Heart left ventricle (tissue), 13 donors: ENCODE results near the gene CTRB1.

Source experiments
- POLR2A ChIP-seq, 2 donors: fragments of 450-650 bp; IDR thresholded peaks; one replicate each; pipeline ENCODE4 v1.6.1; 2017; ENCODE audit warnings: antibody characterized with exemption in 2 of 2, mild to moderate bottlenecking in 2 of 2, moderate library complexity in 2 of 2
- TF ChIP-seq, protein P1 (sequence below), 12 donors: fragments of 200-600 bp; sonication (generic) in 4 of 12; IDR thresholded peaks; one replicate each; pipeline versions ENCODE4 v1.5.0 to v1.8.0; 2018 to 2022; ENCODE audit warnings: antibody characterized with exemption in 12 of 12, mild to moderate bottlenecking in 5 of 12
- donor health status: ischemic (EF 13 %, LVEDD 7.1; RV severe dilation, severe dysfunction).
- donor health status: DM: no; HTN: yes; CAD: no.
- donor health status: DM: no; HTN: no; CAD: no.
- donor health status: ischemic (EF 25% LVEDD 6.9; RV normal size, moderate dysfunction).
- donor health status: ischemic (EF 25% LVEDD 5.7; RV mildly dilated, moderate dysfunction).
- donor health status: ischemic (EF 35%, LVEDD 5.7; RV mildly dilated, moderate dysfunction).
- donor health status: nonischemic (EF 11% LVEDD 7.7; RV severe dilation, severe dysfunction).
- donor health status: DM: yes; HTN: yes; CAD: no.
- donor health status: PGD.
- donor health status: ischemic (EF 29% LVEDD 5.4; RV normal size, mild dysfunction).
- donor health status: nonischemic (EF 23%, LVEDD 6.1; RV moderate dilation, normal function).

- TF ChIP-seq, protein P1, sequence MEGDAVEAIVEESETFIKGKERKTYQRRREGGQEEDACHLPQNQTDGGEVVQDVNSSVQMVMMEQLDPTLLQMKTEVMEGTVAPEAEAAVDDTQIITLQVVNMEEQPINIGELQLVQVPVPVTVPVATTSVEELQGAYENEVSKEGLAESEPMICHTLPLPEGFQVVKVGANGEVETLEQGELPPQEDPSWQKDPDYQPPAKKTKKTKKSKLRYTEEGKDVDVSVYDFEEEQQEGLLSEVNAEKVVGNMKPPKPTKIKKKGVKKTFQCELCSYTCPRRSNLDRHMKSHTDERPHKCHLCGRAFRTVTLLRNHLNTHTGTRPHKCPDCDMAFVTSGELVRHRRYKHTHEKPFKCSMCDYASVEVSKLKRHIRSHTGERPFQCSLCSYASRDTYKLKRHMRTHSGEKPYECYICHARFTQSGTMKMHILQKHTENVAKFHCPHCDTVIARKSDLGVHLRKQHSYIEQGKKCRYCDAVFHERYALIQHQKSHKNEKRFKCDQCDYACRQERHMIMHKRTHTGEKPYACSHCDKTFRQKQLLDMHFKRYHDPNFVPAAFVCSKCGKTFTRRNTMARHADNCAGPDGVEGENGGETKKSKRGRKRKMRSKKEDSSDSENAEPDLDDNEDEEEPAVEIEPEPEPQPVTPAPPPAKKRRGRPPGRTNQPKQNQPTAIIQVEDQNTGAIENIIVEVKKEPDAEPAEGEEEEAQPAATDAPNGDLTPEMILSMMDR (IDR thresholded peaks at IDR 0.05) = no peak
- no peak for TF ChIP-seq POLR2A (IDR thresholded peaks at IDR 0.05)
These were observed 9.8 kb upstream of the CTRB1 start for GRCh38 chr16:75208861-75209505.
